Stimulated activated CD8-positive, alpha-beta memory T cell treated with anti-CD3 and anti-CD28 coated beads, Interleukin-15, amount 100 ng/mL, for 1 hour (primary cell): ENCODE data around the gene TDRD10.

Experiments used
- DNase-seq: peaks from one replicate; pipeline ENCODE4 v3.0.0-alpha.2; 2020; ENCODE audit warnings: low read depth

TDRD10 gene, protein sequence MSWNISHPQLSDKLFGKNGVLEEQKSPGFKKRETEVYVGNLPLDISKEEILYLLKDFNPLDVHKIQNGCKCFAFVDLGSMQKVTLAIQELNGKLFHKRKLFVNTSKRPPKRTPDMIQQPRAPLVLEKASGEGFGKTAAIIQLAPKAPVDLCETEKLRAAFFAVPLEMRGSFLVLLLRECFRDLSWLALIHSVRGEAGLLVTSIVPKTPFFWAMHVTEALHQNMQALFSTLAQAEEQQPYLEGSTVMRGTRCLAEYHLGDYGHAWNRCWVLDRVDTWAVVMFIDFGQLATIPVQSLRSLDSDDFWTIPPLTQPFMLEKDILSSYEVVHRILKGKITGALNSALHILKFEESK

DNA sequence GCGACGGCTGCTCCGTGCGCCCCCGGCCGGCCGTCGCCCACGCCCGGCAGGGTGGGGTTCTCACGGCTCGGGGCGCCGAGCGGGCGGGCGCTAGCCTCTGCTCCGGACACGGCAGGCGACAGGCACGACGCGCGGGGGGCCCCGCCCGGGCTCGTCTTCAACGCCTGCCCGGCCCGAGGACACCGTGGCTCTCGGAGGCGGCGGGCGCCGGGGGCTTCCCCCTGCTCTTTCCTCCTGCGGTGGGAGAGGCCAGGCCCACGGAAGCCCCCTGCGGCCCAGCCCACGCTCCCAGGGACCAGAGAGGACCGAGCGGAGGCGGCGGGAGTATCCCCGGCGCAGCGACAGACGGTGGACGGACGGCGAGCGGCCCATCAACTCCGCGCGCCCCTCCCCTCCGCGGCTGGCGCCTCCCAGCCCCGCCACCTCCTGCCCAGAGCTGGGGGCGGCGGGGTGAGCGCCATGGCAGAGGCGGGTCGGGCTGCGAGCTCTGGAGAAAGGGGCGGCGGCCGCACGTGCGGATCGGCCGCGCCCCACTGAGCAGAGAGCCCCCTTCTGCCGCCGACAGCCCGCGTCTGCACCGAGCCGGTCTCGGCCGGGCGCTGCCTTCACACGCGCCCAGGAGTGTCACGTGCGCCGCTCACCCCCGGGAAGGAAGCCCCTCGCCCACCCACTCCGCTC lies at the start of gene TDRD10, which contains the start of gene SHE:
TSS of gene TDRD10 (plus strand) at position 154 of the 678 bp plus-strand sequence. CDS start 4,685 bp downstream, outside the sequence.
TSS of gene SHE (minus strand) at position 347 of the 678 bp plus-strand sequence. CDS start 386 bp downstream, outside the sequence.
- no peak for DNase-seq

GRCh38 chr1:154453161-154453560 lies 48.9 kb upstream of the TDRD10 start:
- DNase-seq, result no peak

DNA sequence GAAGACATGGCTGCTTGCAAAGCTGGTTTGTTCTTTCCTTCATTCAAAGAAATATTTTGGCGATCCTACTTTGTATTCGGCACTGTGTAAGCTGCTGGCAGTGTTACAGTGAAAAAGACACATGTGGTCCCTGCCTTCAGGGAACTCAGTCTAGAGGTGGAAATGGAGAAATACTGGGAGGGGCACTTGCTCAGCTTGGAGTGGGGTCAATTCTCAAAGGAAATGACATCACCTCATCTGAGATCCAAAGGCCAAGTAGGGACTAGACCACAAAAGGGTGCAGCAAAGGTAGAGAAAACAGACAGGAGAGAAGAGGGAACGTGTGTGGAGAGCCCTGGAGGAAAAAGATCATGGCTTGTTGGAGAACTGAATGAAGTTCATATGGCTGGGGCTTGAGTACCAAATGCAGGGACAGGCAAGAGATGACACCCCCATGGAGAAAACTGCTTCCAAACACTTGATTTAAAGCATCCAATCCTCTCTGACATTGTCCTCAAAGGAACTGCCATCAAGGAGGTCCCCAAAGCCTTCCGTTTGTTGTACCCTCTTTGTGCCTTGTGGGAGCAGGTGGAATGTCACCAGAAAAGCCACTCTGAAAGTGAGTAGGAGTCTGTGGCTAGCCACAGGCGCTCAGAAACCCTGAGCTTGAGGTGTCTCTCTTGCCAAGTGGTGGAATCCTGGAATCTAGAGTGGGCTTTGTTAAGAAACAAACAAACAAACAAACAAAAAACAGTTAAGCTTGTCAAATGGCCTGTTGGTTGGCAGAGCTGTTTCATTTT lies 48.3 kb upstream of the TDRD10 start:
- no peak for DNase-seq

- DNase-seq, result no peak
Observed at GRCh38 chr1:154454386-154455120, 47.5 kb upstream of the TDRD10 start.

GRCh38 chr1:154456631-154457030 lies 45.4 kb upstream of the TDRD10 start:
- DNase-seq, result no peak

GRCh38 chr1:154459080-154459479 lies 42.9 kb upstream of the TDRD10 start:
- DNase-seq, result no peak

DNA sequence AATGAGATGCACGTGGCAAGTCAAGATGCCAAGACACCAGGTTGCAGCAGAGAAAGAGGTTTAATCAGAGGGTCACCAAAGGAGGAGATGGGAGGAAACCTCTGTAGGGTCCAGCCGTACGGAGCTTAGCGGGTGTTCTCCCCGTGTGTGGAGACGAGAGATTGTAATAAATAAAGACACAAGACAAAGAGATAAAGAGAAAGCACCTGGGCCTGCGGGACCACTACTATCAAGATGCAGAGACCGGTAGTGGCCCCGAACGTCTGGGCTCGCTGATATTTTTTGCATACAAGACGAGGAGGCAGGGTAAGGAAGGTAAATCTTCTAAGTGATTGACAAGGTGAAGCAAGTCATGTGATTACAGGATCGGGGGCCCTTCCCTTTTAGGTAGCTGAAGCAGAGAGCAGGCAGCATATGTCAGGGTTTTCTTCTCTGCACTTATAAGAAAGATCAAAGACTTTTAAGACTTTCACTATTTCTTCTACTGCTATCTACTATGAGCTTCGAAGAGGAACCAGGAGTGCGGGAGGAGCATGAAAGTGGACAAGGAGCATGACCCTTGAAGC lies 41.2 kb upstream of the TDRD10 start:
- DNase-seq, result no peak

DNA sequence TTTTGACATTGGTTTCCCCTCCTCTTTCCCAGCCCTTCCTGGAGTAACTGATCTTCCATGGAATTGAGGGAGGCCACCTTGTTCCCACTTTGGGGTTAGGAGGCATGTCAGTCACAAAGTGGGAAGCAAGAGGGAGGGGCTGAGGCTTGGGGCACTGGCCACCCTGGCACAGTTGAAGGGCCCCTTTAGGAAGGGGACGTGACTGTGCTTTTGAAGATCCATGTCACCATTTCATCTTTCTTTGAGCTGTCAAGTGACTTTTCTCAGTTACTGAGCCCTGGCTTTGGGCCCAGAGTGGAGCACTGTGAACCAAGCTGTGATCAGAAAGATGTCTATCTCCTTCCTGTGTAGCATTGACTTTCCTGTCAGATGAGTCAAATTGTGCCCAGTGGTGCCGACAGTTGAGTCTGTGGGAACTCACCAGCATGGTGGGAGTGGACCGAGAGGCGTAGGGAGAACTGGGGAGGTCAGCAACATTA lies 38.5 kb upstream of the TDRD10 start:
- DNase-seq, result no peak

GRCh38 chr1:154465621-154466195 lies 36.3 kb upstream of the TDRD10 start:
- DNase-seq, result no peak

GRCh38 chr1:154466206-154466605 lies 35.8 kb upstream of the TDRD10 start:
- no peak for DNase-seq

DNA sequence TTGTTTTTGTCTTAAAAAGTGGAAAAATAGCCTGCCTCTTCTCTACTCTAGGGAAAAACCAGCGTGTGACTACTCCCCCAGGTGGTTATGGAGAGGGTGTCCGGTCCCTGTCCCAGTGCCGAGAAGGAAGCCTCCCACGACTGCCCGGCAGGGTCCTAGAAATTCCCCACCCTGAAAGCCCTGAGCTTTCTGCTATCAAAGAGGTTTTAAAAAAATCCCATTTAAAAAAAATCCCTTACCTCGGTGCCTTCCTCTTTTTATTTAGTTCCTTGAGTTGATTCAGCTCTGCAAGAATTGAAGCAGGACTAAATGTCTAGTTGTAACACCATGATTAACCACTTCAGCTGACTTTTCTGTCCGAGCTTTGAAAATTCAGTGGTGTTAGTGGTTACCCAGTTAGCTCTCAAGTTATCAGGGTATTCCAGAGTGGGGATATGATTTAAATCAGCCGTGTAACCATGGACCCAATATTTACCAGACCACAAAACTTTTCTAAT lies 35.0 kb upstream of the TDRD10 start:
- no peak for DNase-seq

- no peak for DNase-seq
Observed at GRCh38 chr1:154467434-154468102, 34.5 kb upstream of the TDRD10 start.

DNA sequence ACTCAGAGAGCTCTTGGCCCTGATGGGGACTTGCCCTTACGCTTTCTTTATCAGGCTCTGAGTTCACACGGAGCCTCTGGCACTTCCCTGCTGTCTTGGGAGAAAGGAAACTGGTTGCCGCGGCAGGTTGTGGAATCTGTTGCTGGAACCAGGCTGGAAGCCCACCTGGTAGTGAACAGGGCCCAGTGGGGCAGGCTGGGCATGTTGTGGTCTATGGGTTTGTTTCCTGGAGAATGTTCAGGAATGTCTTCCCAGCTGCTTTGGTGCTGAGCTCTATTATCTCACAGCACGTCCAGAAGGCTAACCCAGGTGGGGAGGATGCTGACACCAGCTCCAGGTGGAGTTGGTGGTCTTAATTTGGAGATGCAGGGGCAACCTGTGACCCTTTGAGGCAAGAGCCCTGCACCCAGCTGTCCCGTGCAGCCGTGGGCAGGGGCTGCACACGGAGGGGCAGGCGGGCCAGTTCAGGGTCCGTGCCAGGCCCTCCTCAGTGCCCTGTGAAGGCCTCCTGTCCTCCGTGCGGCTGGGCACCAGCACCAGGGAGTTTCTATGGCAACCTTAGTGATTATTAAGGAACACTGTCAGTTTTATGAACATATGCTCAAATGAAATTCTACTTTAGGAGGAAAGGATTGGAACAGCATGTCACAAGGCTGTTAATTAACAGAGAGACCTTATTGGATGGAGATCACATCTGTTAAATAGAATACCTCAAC lies 33.3 kb upstream of the TDRD10 start:
- no peak for DNase-seq

DNA sequence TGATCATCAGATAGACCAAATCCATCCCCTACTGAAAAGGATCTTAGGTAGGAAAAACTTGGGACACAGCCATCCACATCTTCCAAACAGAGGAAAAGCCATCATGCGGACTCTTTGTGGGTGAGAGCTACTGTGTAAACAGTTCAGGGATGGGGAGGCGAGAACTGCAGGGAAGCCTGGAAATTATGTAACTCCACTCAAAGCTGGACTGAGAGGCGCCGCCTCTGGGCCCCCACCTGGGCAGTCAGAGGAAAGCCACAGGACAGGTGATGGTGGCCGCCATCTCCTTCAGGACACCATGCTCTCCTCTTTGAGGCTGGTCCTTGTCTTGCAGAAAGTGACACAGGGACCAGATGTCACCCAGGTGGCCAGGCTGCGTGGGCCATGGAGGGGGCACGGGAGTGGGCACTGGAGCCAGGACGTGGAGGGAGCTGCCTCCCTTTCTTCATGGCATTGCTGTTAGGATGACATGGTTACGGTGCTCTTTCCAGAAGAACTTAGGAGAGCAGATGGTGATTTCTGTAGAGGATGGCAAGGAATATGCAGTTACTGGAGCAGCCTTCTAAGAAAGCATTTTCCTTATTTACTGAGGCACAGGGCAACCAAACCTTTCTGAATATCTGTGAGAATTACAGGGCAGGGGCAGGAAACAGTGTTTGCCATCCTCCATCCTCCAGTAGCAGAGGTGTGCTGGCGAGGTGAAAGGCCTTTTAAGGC lies 32.0 kb upstream of the TDRD10 start:
- no peak for DNase-seq

GRCh38 chr1:154471304-154471703 lies 30.7 kb upstream of the TDRD10 start:
- no peak for DNase-seq

DNA sequence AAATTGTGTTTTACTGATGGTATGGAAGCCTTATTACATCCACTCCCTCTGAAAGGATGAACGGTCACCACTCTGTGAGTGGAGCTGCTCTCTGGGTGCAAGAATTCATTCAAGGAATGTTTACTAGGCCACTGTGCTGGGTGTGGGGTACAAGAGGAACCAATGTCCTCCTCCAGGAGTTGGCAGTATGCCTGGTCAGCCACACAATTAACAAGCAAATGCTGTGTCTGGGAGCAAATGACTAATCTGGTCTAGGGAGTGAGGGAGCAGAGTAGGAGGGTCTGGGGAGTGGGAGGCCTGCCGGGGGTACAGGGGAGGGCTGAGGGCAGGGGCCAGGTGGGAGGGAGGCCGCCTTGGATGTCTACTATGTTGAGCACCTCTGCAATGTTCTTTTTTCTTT lies 27.2 kb upstream of the TDRD10 start:
- no peak for DNase-seq

- no peak for DNase-seq
Observed at GRCh38 chr1:154476791-154477190, 25.2 kb upstream of the TDRD10 start.

DNA sequence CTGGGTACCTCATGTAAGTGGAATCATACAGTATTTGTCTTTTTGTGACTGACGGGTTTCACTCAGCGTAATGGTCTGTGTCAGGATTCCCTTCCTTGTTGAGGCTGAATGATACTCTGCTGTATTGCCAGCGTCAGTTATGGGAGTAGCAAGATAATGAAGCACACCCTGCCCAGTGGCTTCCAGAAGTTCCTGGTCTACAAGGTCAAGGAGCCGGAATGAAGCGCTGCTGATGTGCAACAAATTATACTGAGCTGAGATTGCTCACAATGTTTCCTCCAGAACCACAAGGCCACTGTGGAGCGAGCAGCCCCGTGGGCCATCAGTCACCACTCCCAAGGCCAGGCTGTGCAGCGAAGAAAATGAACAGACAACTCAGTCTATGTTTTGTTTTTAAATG lies 24.0 kb upstream of the TDRD10 start:
- DNase-seq, result no peak

DNA sequence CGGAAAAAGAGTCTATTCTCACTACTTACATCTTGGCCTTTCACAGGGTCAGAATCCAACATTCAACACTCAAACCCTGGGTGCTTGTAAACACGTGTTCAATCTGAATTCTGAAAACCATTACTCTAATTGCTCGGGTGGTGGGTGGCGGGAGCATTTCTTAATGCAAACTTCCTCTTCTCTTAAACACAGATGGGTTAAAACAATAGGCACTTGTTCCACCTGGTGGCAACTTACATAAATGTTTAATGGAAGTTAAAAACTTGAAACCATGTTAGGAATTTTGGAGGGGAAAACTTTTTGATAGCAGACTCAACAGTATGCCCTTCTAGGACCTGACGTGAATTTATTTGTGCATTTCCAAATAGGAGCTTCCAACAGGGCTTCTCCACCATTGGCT lies 23.4 kb upstream of the TDRD10 start:
- no peak for DNase-seq
